DND-41 (cell line): ENCODE data around the gene FAM174A.

Source experiments
- ATAC-seq: fragments of 200-7000 bp; cut with Tn5 transposase; 3 replicates; pipeline ENCODE4 v1.9.1; 2021; ENCODE audit warnings: low read depth; ENCODE audit not compliant: insufficient read depth
- DNase-seq: peaks from one replicate; pipeline ENCODE4 v3.0.0-alpha.2; 2020
- H2AFZ ChIP-seq: 2 replicates; pipeline ENCODE4 v1.6.0; 2012; ENCODE audit warnings: low read depth, low read length
- H3K27ac ChIP-seq: 2 replicates; pipeline ENCODE4 v1.5.1; 2012; ENCODE audit warnings: low read length, inconsistent platforms
- H3K27me3 ChIP-seq: fragments of 200-600 bp; sonication (generic); 2 replicates; pipeline ENCODE4 v1.6.0; 2012; ENCODE audit warnings: low read length, mild to moderate bottlenecking, inconsistent platforms; ENCODE audit not compliant: insufficient read depth, poor library complexity
- H3K36me3 ChIP-seq: 2 replicates; pipeline ENCODE4 v1.5.1; 2012; ENCODE audit warnings: low read length, inconsistent platforms; ENCODE audit not compliant: insufficient read depth
- H3K4me1 ChIP-seq: 2 replicates; pipeline ENCODE4 v1.5.1; 2012; ENCODE audit warnings: mild to moderate bottlenecking, low read length; ENCODE audit not compliant: insufficient read depth
- H3K4me2 ChIP-seq: 2 replicates; pipeline ENCODE4 v1.6.0; 2012; ENCODE audit warnings: mild to moderate bottlenecking, moderate library complexity, low read length, inconsistent platforms; ENCODE audit not compliant: insufficient read depth
- H3K4me3 ChIP-seq, 2 experiments: fragments of 200-600 bp in 1 of 2; shearing (Covaris generic) in 1 of 2; 2 replicates each; pipeline ENCODE4 v1.5.1; 2012 to 2016; ENCODE audit warnings: inconsistent platforms in 2 of 2, low read length in 2 of 2, mild to moderate bottlenecking in 2 of 2, low read depth in 1 of 2, moderate library complexity in 1 of 2
- H3K79me2 ChIP-seq: 2 replicates; pipeline ENCODE4 v1.6.0; 2012; ENCODE audit warnings: low read length, inconsistent platforms; ENCODE audit not compliant: insufficient read depth
- H3K9ac ChIP-seq: 2 replicates; pipeline ENCODE4 v1.6.0; 2012; ENCODE audit warnings: low read depth, mild to moderate bottlenecking, inconsistent platforms, low read length, moderate library complexity
- H3K9me3 ChIP-seq: 2 replicates; pipeline ENCODE4 v1.5.1; 2012; ENCODE audit warnings: low read length, moderate library complexity, mild to moderate bottlenecking, inconsistent platforms; ENCODE audit not compliant: insufficient read depth, severe bottlenecking
- H4K20me1 ChIP-seq: 2 replicates; pipeline ENCODE4 v1.6.0; 2012; ENCODE audit warnings: low read length; ENCODE audit not compliant: insufficient read depth
- CTCF ChIP-seq: IDR thresholded peaks from 2 replicates; pipeline ENCODE4 v1.5.1; 2012; ENCODE audit warnings: borderline replicate concordance, low read length, moderate library complexity, mild to moderate bottlenecking; ENCODE audit not compliant: poor library complexity, severe bottlenecking; ENCODE audit errors: extremely low read depth
- EZH2 ChIP-seq: IDR thresholded peaks from 3 replicates; pipeline ENCODE4 v1.6.1; 2012; ENCODE audit warnings: borderline replicate concordance, low read depth, mild to moderate bottlenecking, moderate library complexity, low read length, inconsistent platforms; ENCODE audit not compliant: severe bottlenecking

FAM174A gene

DNA sequence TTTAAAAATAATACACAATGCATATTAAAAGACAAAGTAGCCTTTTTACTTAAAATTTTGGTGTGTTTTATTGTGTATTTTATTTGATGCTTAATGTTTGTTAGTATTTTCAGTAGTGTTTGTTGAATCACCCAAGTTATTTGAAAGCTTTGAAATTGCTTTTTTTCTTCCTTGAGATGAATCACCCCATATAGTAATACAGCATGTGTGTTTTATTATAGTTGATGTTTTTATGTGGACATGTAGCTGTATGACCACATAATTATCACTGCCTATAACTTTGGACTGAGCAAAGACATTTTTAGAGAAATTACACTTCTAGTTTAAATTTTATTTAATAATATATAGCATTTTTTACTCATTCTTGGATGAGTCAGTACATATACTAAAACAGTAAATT lies 18.0 kb downstream of the FAM174A start:
- ATAC-seq, result no peak
- H3K4me2 ChIP-seq, result no peak overlapping the region

DNA sequence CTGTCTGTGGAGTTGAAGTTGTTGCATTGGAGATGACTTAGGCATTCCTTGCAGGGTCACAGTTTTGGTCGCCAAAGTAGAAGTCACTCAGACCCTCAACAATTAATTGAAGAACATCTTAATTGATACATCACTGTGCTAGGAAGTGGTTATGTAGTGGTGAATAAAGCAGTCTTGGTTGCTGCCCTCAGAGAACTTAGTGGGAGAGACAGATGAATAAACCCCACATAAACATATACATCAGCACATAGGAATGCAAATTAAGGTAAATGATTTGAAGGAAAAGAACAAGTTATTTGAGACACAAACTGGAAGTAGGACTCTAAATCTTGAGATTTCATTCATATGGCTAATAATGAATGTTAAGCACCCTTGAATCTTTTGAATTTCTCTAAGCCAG lies 25.7 kb downstream of the FAM174A start:
- no peaks in the 10 kb centered on the region for H3K27me3 ChIP-seq
- peaks cover 9% of the 10 kb centered on the region; the same call in 1 of the 2 replicates for H3K36me3 ChIP-seq
- H3K4me2 ChIP-seq, result no peak overlapping the region
- no peak for TF ChIP-seq EZH2
- no peak for TF ChIP-seq CTCF
- H3K4me1 ChIP-seq, result no peaks in the 10 kb centered on the region
- no peaks in the 10 kb centered on the region for H4K20me1 ChIP-seq
- no peak overlapping the region for H2AFZ ChIP-seq
- H3K79me2 ChIP-seq, result no peaks in the 10 kb centered on the region
- H3K4me3 ChIP-seq, result no peak overlapping the region
- ATAC-seq (no peak), DNase-seq (no peak)
- H3K9ac ChIP-seq, result no peak overlapping the region
- no peak overlapping the region for H3K27ac ChIP-seq
- no peaks in the 10 kb centered on the region for H3K9me3 ChIP-seq

More for the DNA sequence above, 18.0 kb downstream of the FAM174A start:
- Histone ChIP-seq H3K9ac (no peak overlapping the region), H3K27me3 (no peaks in the 10 kb centered on the region), H4K20me1 (no peaks in the 10 kb centered on the region), H3K9me3 (no peaks in the 10 kb centered on the region), H3K79me2 (no peaks in the 10 kb centered on the region), H3K4me1 (no peaks in the 10 kb centered on the region), H3K27ac (no peak overlapping the region), H3K4me3 (no peak overlapping the region), H2AFZ (no peak overlapping the region), H3K36me3 (no peaks in the 10 kb centered on the region)
- TF ChIP-seq EZH2 (no peak), CTCF (no peak)
- DNase-seq, result no peak

DNA sequence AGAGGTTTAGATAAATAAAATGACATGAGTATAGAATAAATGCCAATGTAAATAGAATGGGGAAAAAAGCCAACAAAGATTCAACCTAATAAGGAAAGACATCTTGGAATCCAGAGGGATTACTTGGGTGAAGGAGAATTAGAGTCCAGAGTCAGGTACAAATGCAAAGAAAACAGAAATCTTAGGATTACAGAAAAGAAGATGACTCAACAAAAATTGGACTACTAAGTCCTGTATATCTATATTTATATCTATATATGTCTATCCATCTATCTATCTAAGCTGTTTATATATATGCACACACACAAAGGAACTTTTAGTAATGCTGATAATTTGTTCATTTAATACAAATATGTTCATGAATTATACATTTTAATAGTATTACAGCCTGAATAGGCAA lies 27.6 kb downstream of the FAM174A start:
- peaks cover 9% of the 10 kb centered on the region; the same call in 1 of the 2 replicates for H3K36me3 ChIP-seq
- H3K79me2 ChIP-seq, result no peaks in the 10 kb centered on the region
- no peak for TF ChIP-seq EZH2
- TF ChIP-seq CTCF, result no peak
- H3K27ac ChIP-seq, result no peak overlapping the region
- H3K9me3 ChIP-seq, result no peaks in the 10 kb centered on the region
- no peaks in the 10 kb centered on the region for H3K4me1 ChIP-seq
- no peak overlapping the region for H3K4me3 ChIP-seq
- no peak overlapping the region for H3K9ac ChIP-seq
- ATAC-seq (no peak), DNase-seq (no peak)
- no peaks in the 10 kb centered on the region for H4K20me1 ChIP-seq
- H2AFZ ChIP-seq, result no peak overlapping the region
- H3K27me3 ChIP-seq, result no peaks in the 10 kb centered on the region
- H3K4me2 ChIP-seq, result no peak overlapping the region
